ENCODE results near the gene KLHDC4.

Gene KLHDC4

DNA sequence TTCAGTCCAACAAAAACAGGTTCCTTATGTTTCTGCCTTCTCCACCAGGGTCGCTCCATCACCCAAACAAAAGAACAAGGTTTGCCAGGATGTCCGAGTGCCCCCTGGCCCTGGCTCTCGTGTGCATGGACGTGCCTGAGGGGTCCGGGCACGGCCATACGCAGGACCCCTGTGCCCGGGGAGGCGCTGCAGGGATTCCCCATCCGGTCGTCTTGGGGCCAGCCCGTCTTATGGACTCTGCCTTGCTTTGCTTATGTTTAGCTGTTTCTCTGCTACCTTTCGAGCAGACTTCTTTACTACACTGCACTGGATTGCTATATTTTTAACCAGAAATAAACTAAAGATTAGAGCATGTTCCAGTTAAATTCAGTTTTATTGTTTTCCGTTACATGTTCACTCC lies 68.0 kb downstream of the KLHDC4 start:
- no peak for DNase-seq

DNA sequence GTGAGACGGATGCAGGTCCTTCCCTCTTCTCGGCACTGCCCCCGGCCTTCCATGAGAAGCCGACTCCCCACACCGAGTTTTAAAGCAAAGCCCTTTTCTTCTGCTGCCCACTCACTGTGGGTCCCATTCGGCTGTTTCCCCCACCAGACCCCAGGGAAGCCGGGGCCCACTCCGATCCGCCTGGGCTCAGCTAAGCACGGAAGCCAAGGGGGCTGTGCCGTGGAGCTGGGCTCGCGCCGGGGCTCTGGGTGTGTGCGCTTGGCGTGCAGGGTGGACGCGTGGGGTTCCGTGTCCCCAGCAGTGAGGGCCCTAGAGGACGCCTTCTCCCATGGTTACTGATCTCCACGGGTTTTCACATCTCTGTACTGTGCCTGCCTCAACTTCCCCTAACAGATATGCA lies 68.5 kb downstream of the KLHDC4 start:
- no peak for DNase-seq

DNA sequence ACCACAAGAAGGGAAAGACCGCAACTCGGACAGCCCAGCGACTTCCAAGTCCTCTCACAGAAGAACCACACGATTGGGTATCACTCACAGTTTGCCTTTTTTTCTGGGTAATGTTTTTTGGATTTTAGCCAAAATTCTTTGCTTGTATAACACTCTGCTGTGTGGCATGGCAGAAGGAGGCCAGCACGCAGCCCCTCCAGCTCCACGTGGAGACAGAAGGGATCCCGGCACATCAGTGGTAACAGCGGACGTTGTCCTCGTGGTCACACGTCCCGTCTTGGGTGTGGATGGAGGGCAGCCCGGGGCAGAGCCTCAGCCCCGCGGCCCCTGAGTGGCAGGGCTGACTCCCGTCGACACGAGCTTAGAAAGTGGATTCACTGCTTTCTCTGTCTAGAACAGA lies 69.1 kb downstream of the KLHDC4 start:
- DNase-seq: no peak

DNA sequence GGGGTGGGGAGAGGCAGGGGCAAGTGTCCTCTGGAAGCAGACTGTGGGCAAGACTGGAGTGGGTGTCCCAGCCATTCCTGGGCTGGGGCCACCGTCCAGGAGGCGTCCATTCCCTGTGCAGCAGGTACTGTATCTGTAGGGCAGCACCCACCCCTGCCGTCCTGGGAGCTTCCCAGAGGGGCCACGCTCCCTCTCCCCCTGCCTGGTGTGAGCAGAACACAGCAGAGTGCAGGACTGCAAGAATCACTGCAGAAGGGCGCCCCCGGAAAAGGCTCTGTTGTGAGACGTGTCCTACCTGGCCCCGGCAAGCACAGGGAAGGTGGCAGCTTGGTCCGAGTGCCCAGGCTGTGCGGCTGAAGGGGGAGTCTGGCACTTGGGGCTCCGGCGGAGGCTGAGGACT lies 70.3 kb downstream of the KLHDC4 start:
- DNase-seq: no peak

DNA sequence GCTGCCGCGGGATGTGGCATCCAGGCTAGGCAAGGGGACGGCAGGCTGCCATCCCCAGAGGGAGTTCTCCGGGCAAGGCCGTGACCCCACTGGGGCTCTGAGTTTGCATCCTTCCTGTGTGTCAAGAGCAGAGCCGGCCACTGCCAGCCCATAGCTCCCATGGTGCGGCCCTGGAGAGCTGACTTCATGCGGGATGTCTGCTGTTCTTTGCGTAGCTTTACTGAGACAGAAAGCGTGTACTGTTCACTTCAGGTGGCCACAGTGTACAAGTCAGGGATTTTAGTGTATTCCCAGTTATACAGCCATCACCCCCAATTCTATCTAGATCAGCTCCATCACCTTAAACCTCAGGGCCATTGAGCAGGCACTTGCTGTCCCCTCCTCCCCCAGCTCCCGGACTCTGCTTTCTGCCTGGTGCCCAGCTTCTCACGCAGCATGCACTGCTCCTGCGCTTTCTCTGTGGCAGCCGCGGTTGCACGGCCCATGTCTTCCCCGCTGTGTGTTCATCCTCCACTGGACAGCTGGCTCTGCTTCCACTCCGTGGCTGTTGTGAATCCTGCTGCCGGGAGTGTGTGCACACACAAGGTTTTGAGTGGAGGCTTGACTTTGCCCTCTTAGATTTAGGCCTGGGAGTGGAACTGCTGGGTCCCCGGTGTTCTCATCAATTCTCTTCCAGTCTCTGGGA lies 71.2 kb downstream of the KLHDC4 start:
- no peak for DNase-seq

DNA sequence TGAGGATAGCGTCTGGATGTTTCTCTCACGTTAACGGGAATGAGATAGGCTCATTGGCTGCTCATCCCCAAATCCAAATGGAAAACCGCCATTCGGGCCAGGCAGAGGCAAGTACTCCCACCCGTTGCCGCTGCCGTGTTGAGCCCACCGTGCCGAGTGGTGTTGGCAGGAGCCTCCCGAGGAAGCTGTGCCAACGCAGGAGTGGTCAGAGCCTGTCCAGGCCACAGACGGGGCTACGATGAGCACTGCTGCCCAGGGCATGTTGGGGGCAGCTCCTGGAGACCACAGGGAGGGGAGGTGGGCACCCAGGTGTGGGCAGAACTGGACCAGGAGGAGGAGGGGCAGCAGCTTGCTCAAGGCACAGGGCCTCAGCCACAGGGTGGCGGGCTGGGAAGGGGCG lies 72.0 kb downstream of the KLHDC4 start:
- no peak for DNase-seq

DNA sequence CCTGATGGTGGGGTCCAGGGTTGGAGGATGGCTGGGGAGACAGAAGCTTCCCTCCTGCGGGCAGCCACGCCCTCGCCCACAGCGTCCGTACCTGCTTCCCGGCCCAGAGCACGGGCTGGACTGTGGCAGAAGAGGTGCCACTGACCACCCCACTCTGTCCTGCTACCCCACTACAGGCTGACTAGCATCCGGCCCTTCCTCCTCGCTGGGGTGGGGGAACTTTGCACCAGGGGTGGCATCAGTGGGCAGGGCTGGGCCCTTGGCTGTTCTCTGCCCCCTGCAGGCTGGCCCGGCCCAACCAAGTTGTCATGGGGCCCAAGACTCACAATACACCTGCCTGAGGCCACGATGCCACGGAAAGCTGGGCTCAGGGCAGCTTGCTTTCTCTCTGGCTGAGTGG lies 73.0 kb downstream of the KLHDC4 start:
- DNase-seq: no peak

DNA sequence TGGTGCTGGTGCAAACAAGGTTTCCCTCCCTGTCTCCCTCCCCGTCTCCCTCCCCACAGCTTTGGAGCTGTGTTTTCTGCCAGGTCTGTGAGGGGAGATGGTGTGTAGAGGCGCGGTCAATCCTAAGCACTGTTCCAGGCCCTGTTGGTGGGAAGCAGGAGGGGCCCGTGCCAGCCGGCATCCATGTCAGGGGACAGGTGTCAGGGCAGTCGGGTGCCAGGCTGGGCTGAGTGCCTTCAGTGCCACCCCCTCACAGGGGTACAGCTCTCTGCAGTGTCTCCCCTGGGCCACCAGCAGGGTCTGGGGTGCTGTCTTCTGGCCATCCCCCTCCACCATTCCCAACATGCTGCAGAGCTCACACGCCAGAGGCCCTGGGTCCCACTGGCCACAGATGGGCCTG lies 73.6 kb downstream of the KLHDC4 start:
- no peak for DNase-seq

DNA sequence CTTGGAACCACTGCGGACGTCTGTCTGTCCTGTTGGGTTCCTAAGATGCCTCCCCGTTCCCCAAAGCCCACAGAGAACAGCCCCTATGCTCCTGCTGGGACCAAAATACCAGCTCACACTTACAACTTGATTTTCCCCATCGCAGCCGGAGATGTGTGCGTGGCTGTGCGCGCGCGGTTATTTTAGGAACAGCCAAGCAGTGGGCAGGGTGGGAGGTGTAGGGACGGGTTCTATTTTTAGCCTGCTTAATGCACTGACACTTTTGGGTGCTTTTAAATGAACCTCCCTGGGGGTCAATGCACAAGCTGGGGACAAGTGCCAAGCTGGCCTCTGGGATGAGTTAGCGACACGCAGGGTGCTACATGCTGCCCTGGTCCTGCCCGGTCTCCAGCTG lies 74.1 kb downstream of the KLHDC4 start:
- no peak for DNase-seq

DNA sequence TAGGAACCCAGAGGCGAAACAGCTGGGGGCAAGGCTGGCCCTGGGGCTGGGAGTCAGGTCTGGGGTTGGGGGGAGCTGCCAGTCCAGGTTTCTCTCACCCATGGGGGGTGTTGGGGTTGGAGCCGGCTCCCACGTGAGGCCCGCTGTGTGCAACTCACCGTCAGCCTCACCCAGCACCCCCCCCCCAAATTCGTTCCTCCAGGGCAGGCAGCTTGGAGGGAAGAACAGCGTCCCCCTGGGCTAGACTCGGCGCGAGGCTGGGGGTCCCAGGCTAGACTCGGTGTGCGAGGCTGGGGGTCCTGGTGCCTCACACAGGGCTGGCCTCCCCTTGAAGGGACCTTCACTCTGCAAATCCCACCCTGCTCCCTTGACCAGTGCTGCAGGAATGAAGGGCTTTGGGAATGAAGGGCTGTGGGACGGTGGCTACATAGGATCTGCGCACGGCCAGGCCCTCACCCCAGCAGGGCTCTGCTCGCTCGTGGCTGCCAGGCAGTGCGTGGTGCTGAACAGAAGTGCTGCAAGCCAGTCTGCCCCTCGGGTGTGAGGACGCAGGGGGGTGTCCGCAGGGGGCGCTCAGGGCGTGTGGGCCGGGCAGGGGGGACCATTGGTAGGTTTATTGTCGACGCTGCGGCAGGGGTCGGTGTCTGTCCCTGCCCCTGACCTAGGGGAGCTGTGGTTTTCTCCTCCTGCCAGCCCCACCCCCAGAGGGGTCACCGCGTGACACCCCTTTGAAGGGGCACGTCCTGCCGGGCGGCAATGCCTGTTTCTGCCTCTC lies 74.7 kb downstream of the KLHDC4 start:
- no peak for DNase-seq

DNA sequence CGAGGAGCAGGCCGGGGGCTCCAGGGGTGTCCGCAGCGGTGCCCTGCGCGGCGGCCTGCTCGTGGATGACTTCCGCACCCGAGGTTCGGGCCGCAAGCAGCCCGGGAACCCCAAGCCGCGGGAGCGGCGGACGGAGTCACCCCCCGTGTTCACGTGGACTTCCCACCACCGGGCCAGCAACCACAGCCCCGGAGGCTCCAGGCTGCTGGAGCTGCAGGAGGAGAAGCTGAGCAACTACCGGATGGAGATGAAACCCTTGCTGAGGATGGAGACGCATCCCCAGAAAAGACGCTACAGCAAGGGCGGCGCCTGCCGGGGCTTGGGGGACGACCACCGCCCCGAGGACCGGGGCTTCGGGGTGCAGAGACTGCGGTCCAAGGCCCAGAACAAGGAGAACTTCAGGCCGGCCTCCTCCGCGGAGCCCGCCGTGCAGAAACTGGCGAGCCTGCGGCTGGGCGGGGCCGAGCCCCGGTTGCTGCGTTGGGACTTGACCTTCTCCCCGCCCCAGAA lies 75.8 kb downstream of the KLHDC4 start:
- no peak for DNase-seq

DNA sequence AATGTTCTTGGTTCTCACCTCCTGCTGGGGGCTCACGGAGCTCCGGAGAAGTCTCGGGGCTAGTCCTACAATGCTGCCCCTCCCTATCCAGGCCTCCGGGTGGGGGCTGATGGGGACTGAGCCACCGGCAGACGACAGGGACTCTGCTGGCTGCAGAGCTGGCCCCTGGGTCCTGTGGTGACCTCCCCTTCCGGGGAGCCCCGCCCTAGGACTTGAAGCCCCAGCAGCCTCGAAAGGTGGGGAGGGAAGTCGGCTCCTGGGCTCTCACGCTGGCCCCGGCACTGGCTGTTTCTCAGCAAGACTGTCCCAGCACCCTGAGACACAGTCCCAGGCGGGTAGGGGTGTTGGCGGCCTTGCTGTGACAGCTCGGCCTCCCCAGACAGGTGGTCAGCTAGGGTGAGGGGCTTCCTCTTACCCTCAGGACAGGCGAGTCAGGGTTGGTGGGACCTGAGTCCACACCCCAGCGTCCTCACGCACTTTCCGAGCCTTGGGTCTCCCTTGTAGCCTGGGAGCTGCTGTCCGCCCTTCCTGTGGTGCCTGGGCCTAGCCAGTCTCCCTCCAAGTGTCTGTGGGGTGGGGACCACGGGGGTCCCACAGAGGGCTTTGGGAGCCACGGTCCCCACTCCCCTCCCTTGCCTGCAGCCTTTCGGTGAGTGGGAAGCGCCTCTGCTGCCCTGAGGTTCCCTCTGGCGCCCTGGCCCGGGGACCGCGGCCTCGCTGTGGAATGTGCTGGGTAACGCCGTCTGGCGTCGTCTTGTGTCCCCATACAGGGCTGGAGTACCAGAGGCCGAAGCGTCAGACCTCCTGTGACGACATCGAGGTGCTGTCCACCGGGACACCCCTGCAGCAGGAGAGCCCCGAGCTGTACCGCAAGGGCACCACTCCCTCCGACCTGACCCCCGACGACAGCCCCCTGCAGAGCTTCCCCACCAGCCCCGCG lies 76.6 kb downstream of the KLHDC4 start:
- no peak for DNase-seq

DNA sequence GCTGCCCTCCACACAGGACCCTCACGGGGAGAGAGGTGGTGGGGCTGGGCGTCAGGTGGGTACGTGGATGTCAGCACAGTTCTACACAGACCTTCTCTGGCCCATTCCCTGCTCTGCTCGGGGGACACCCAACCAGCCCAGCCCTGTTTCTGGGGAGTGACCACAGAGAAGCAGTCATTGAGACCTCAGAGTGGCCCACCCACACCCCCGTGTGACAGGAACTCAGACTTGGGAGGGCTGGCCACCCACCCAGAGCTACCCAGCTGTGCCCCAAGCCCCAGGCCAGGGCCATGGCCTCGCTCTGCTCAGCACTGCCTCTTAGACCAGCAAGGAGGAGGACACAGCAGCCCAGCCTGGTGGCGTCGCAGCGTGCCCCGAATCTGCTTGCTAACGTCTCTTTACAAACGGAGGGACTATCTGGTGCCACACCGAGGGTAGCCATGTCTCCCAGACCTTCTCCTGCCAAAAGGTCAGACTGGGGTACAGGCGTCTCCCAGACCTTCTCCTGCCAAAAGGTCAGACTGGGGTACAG lies 77.7 kb downstream of the KLHDC4 start:
- DNase-seq: no peak

DNA sequence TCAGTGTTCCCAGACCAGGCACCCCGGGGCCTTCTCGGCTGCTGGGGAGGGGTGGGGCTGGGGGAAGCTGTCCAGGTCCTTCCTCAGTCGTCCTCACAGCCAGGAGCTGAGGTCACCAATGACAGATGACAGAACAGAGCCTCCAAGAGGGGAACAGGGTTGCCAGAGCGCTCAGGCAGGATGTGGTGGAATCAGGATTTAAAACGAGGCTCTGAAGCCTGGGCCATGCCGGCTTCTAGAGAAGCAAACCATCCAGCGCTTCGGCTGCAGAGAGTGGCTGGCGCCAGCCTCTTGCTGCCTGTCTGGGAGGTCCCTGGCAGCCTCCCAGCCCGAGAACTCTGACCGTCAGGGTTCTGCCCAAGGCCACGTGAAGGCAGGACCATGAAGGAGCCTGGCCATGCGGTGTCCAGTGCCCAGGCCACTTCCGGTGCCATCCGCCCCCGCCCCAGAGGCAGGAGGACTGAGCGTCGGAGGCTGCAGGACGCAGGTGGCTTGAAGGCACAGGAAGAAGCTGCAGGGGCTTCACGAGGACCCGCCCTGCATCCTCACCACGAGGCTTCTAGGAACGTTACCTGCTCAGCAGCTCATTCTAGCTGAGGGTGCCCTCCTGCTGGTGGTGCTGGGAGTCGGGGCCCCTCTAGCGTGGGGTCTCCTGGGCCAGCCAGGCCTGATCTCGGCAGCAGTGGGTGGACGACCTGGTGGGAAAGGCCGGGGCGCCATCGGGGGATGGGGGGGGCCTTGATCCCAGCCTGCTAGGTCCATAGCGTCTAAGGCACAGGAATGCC lies 78.5 kb downstream of the KLHDC4 start:
- DNase-seq: no peak

DNA sequence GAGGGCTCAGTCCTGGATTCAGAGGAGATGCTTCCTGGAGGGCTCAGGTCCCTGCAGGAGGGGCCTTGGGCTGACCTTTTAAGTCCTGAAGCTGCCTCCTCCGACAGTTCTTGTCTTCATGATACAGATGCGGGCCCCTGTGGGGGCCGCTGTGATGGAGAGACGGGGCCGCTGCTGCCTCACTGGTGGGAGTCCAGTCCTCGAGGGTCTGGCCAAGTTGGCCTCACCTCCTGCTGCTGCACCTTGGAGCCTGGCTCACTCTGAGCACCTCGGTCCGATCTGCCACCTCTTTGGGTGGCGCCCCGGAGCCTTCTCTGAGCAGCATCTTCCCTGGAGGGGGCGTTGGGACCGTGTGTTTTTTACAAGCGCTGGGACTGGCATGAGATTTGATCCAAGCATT lies 79.1 kb downstream of the KLHDC4 start:
- DNase-seq: no peak

DNA sequence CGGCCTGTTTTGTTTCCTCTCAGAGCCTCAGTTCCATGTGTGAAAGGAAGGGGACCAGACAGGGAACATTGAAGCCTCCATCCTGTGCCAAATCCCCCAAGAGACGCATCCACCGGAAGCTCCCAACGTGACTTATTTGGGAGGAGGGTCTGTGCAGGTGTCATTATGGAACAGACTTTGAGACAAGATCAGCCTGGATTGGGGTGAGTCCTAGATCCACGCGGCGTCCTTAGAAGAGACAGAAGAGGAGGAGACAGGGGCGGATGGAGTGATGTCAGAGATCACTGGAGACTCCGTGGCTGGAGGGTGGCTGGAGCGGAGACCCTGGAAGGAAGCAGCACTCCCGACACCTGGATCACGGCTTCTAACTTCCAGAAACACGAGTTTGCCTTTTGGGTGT lies 80.0 kb downstream of the KLHDC4 start:
- DNase-seq: no peak

DNA sequence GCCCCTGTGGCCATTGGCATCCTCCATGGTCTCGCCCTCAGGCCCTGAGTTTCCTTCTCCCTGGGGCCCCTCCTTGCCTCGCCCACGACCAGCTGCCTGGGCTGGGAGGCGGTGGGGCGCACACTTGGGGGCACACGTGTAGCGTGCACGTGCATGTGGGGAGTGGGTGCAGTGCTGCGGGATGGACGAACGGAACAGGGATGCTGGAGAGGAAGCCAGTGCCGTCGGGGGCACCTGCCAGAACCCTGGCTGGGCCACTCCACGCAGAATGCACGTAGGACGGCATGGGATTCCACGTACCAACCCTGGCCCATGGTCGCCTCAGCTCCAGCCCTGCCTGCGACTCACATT lies 80.4 kb downstream of the KLHDC4 start:
- no peak for DNase-seq

DNA sequence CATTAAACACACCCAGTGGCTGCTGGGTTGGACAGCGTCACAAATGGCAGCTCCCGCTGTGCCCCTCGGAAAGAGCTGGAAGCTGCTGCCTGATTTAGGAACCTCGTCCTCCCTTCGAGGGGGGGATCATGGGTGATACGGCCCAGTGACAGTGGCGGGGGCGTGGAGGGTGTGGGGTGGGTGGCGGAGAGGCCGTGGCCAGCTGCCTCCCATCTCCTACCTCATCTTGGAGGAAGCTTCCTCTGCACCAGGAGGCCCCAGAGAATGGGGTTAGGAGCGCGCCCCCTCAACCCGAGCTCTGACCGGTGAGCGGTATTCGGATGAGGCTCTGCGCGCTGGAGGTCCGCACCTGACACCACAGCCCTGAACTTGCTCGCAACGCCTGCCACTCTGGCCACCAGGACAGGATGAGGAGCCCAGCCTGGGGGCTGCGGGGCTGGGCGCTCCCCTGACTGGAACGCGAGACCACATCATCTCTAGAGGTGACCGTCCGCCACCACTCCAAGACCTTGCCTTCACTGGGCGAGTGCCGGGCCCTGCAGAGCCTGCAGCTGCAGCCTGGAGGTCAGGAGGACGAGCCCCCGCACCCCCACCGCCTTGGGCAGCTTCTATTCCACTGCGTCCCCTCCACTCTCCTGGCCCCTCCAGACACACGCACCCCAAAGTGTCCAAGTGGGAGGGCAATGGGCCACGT lies 80.9 kb downstream of the KLHDC4 start:
- no peak for DNase-seq

DNA sequence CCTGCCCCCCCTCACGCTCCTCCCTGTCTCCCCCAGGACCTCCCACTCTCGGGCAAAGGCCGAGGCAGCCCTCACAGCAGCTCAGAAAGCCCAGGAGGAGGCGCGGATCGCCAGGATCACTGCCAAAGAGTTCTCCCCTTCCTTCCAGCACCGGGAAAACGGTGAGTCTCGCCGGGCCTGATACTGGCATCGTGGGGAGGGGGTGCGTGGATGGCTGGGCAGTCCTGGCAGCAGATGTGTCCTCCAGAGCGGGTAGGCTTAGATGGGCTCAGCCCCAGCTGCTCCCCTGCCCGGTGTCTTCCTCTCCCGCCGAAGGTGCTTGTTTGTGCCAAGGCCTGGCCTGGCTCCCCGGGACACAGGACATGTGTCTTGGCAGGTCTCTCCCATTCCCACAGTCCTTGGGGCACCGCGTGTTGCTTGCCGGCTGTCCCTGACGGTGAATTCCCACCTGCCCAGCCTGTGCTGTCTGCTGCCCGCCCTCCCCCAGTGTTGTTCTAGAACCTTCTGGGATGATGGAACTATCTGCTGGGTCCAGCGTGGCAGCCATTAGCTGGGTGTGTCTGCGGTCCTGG lies 81.6 kb downstream of the KLHDC4 start:
- no peak for DNase-seq

DNA sequence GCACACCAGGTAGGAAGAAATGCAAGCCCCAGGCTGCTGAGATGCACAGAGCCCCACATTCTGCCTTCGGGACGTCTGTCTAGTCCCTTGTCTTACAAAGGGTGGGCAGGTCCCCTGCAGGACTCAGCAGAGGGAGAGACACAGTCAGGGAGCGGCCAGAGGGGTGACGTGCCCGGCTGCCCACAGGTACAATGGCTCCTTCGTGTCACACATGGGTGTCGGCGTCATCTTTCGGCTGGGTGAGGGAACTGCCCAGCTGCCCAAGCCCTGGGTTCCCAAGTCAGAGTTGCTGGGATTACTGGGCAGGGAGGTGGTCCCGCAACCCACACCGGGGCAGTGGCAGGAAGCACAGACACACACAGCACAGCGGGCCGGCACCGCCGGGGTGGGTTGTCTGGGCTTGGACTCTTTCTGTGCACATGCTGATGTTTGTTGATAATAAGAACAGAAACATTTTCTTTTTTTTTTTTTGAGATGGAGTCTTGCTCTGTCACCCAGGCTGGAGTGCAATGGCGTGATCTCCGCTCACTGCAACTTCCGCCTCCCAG lies 82.9 kb downstream of the KLHDC4 start:
- DNase-seq: no peak
